Measurements from ENCODE around the gene BRD1. TPM values are rescaled to one million over a fixed set of nuclear protein-coding genes. Genes with fewer than 3 reads are reported as not detected.

The BRD1 gene
- total and polyA plus RNA-seq, 9 of the 15 experiments (the other 6 are each of a cell fraction or from before 2014, with no cell fraction given) = 0.42 to 17.6 (median 5.5) TPM

DNA sequence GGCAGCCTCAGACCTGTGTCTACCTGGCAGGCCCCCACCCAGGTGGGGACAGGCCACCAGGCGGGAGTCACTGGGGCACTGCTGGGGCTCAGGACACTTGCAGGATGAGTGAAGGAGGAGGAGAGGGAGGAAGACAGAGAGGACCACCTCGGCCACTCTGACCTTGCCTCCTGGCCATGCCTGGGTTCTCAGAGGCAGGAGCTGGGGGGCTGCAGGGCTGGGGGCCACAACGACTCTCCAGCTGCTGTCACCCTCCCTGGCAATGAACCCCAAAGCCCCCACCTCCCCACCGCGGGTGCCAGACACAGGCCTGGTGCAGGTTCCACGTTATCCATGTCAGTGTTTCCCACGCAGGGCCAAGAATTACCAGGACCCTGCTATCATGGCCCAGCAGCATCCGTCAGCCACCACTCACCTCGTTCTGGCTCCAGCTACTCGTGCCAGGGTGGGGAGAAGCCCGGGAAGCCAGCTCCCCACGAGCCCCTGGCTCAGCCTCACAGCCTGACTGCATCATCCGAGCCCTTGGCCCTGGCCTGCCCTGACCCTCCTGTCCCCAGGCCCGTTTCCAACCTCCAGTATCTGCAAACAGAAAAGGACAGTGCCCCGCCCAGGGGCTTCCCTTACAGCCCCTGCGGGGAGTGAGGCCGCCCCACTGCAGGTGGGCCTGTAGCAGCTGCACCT lies 62.4 kb downstream of the BRD1 start:
- TF ChIP-seq, protein P1, sequence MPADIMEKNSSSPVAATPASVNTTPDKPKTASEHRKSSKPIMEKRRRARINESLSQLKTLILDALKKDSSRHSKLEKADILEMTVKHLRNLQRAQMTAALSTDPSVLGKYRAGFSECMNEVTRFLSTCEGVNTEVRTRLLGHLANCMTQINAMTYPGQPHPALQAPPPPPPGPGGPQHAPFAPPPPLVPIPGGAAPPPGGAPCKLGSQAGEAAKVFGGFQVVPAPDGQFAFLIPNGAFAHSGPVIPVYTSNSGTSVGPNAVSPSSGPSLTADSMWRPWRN (IDR thresholded peaks at IDR 0.05; ENCODE audit: low read depth) = no peak
- TF ChIP-seq, protein P2, sequence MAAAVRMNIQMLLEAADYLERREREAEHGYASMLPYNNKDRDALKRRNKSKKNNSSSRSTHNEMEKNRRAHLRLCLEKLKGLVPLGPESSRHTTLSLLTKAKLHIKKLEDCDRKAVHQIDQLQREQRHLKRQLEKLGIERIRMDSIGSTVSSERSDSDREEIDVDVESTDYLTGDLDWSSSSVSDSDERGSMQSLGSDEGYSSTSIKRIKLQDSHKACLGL (CRISPR knock-in tag; IDR thresholded peaks at IDR 0.05; ENCODE audit: borderline replicate concordance, poor library complexity, severe bottlenecking) = no peak
- TF ChIP-seq ZNF75A (CRISPR knock-in tag; IDR thresholded peaks at IDR 0.05) (no peak), ZNF57 (CRISPR knock-in tag; IDR thresholded peaks at IDR 0.05) (no peak), ZNF41 (CRISPR knock-in tag; conservative IDR thresholded peaks at IDR 0.05) (no peak), ZNF586 (CRISPR knock-in tag; conservative IDR thresholded peaks at IDR 0.05) (no peak), SIN3B (IDR thresholded peaks at IDR 0.05; ENCODE audit: low read depth) (no peak), MAFG (tag; conservative IDR thresholded peaks at IDR 0.05) (no peak), ZKSCAN1 (IDR thresholded peaks at IDR 0.05; ENCODE audit: low read depth, low read length) (no peak), TAF1 (IDR thresholded peaks at IDR 0.05; ENCODE audit: control insufficient read depth, extremely low read depth, insufficient read depth, low read length, severe bottlenecking) (no peak), ZNF347 (CRISPR knock-in tag; IDR thresholded peaks at IDR 0.05; ENCODE audit: low read depth) (no peak), ZNF134 (CRISPR knock-in tag; conservative IDR thresholded peaks at IDR 0.05) (no peak), PYGO2 (tag; IDR thresholded peaks at IDR 0.05) (no peak), SRSF1 (IDR thresholded peaks at IDR 0.05; ENCODE audit: low read depth, low read length) (no peak), NCOR1 (IDR thresholded peaks at IDR 0.05) (no peak), E2F3 (CRISPR knock-in tag; IDR thresholded peaks at IDR 0.05) (no peak), HMGN3 (IDR thresholded peaks at IDR 0.05; ENCODE audit: borderline replicate concordance, extremely low read depth, insufficient read length, low read depth, low read length) (no peak)
- TF ChIP-seq, protein P3, sequence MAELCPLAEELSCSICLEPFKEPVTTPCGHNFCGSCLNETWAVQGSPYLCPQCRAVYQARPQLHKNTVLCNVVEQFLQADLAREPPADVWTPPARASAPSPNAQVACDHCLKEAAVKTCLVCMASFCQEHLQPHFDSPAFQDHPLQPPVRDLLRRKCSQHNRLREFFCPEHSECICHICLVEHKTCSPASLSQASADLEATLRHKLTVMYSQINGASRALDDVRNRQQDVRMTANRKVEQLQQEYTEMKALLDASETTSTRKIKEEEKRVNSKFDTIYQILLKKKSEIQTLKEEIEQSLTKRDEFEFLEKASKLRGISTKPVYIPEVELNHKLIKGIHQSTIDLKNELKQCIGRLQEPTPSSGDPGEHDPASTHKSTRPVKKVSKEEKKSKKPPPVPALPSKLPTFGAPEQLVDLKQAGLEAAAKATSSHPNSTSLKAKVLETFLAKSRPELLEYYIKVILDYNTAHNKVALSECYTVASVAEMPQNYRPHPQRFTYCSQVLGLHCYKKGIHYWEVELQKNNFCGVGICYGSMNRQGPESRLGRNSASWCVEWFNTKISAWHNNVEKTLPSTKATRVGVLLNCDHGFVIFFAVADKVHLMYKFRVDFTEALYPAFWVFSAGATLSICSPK (IDR thresholded peaks at IDR 0.05; ENCODE audit: borderline replicate concordance) = no peak
- TF ChIP-seq, protein P4, sequence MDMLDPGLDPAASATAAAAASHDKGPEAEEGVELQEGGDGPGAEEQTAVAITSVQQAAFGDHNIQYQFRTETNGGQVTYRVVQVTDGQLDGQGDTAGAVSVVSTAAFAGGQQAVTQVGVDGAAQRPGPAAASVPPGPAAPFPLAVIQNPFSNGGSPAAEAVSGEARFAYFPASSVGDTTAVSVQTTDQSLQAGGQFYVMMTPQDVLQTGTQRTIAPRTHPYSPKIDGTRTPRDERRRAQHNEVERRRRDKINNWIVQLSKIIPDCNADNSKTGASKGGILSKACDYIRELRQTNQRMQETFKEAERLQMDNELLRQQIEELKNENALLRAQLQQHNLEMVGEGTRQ (CRISPR knock-in tag; IDR thresholded peaks at IDR 0.05) = no peak
- POLR2A ChIA-PET = interaction anchor here (0.5 to 1.0 kb wide), 3 partner anchors 8 to 154 kb away, joined by 3 read pairs; no protein-coding TSS in a partner anchor
- BruUV-seq (replicated peaks) = no TSS peak
- Histone ChIP-seq H3K9me3 (replicated peaks; ENCODE audit: control insufficient read depth, insufficient read depth, low read depth, low read length) (peaks cover 3% of the 10 kb centered on the region), H3K4me1 (replicated peaks in 1 of 2; ENCODE audit: control insufficient read depth in 2 of 2, insufficient read depth in 2 of 2, low read length in 2 of 2) (peaks cover 0 to 22% of the 10 kb centered on the region in 2 experiments; a peak in 3 of 5 replicates), H3K79me2 (ENCODE audit: control insufficient read depth, insufficient read depth, low read length) (no peaks in the 10 kb centered on the region), H3K27ac (ENCODE audit: extremely low read depth, low read depth, low read length) (no peak overlapping the region), H2AFZ (ENCODE audit: low read depth, low read length) (no peak overlapping the region), H3K9me1 (ENCODE audit: control insufficient read depth, insufficient read depth, low read length) (no peaks in the 10 kb centered on the region), H3K4me2 (ENCODE audit: insufficient read depth, low read length) (no peak overlapping the region), H3K36me3 (ENCODE audit: control insufficient read depth, insufficient read depth, low read length) (no peaks in the 10 kb centered on the region), H3K9ac (ENCODE audit: insufficient read depth in 1 of 2, low read depth in 2 of 2, low read length in 2 of 2) (no peak overlapping the region), H3K27me3 (ENCODE audit: control insufficient read depth in 2 of 2, insufficient read depth in 2 of 2, low read length in 2 of 2) (peaks cover 0 to 12% of the 10 kb centered on the region in 2 experiments; a peak in 2 of 5 replicates), H4K20me1 (replicated peaks; ENCODE audit: control insufficient read depth, insufficient read depth, low read length) (no peaks in the 10 kb centered on the region), H3K4me3 (no peak overlapping the region)
- no peak for FAIRE-seq
- ATAC-seq = no peak
- CTCF ChIA-PET (ENCODE audit: low intra/inter-chr PET ratio) = no interaction called here
- no peak for DNase-seq (ENCODE audit: extremely low read depth in 1 of 4, low spot score in 3 of 4)
- intact Hi-C loops (cut with micrococcal nuclease) (loop anchor here (5.0 kb wide), 2 partner anchors 152 to 267 kb away; partner anchors contain the start of genes ALG12 and CRELD2), in situ Hi-C loops (cut with MboI) (loop anchor here (5.0 kb wide), 2 partner anchors 157 to 267 kb away; no protein-coding TSS in a partner anchor)
- WGBS (ENCODE audit: insufficient coverage, low coverage, missing lambda C conversion rate) = 9% methylated on average over 8 of the region's 17 CpGs

Measured in K562 (cell line).